ENCODE results near the gene RPL39L. TPM values are rescaled to one million over a fixed set of nuclear protein-coding genes. Genes with fewer than 3 reads are reported as not detected.
"Not testable (repeated sequence)": the region's sequence is repeated elsewhere in the genome, so short reads cannot be mapped to it uniquely, and the experiment has no call there.

RPL39L gene
- total RNA-seq, 3 donors from 2014 or later: 1.4 to 5.8 (median 2.9) TPM

DNA sequence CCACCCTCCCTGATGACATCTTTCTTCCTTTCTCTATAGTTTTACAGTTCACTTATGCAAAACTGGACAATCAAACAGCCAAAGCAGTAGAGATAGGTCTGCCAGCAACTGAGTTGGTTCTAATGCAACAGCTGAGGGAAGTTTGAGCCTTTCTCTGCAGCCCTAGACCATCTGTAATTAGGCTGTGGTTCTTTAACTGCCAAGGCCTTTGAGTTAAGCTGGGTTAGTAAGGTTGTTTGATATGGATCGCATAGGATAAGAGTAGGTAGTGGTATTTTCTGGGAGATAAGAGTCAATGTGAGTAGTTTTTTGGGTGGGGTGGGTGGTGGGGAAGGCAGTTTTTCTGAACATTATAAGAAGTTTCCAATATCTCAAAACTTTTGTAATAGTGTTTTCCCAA, 3.0 kb downstream of the RPL39L start:
- Histone ChIP-seq H3K9me3 (no peaks in the 10 kb centered on the region), H3K4me1 (ENCODE audit: low read depth) (no peaks in the 10 kb centered on the region), H3K4me3 (no peak overlapping the region), H3K36me3 (ENCODE audit: low read depth) (no peaks in the 10 kb centered on the region)
- TF ChIP-seq, protein P1, sequence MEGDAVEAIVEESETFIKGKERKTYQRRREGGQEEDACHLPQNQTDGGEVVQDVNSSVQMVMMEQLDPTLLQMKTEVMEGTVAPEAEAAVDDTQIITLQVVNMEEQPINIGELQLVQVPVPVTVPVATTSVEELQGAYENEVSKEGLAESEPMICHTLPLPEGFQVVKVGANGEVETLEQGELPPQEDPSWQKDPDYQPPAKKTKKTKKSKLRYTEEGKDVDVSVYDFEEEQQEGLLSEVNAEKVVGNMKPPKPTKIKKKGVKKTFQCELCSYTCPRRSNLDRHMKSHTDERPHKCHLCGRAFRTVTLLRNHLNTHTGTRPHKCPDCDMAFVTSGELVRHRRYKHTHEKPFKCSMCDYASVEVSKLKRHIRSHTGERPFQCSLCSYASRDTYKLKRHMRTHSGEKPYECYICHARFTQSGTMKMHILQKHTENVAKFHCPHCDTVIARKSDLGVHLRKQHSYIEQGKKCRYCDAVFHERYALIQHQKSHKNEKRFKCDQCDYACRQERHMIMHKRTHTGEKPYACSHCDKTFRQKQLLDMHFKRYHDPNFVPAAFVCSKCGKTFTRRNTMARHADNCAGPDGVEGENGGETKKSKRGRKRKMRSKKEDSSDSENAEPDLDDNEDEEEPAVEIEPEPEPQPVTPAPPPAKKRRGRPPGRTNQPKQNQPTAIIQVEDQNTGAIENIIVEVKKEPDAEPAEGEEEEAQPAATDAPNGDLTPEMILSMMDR (IDR thresholded peaks at IDR 0.05): no peak
- intact Hi-C loops (cut with DNase I, micrococcal nuclease): no loop called here
- ATAC-seq (no peak), DNase-seq (no peak)

DNA sequence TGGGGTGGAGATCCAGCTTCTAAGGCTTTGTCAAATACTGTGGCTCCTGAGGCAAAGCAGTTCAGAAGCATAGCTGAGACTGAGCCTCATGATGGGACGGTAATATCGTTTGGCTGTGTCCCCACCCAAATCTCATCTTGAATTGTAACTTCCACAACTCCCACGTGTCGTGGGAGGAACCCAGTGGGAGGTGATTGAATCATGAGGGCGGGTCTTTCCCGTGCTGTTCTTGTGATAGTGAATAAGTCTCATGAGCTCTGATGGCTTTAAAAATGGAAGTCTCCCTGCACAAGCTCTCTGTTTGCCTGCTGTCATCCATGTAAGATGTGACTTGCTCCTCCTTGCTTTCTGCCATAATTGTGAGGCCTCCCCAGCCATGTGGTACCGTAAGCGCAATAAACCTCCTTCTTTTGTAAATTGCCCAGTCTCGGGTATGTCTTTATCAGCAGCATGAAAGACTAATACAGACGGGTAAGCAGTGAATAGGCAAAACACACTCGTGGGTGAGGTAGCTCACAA, 4.1 kb downstream of the RPL39L start:
- intact Hi-C loops (cut with DNase I, micrococcal nuclease); ATAC-seq; H3K36me3 ChIP-seq (ENCODE audit: low read depth); H3K4me3 ChIP-seq; DNase-seq; H3K9me3 ChIP-seq; H3K4me1 ChIP-seq (ENCODE audit: low read depth): not testable (repeated sequence)

DNA sequence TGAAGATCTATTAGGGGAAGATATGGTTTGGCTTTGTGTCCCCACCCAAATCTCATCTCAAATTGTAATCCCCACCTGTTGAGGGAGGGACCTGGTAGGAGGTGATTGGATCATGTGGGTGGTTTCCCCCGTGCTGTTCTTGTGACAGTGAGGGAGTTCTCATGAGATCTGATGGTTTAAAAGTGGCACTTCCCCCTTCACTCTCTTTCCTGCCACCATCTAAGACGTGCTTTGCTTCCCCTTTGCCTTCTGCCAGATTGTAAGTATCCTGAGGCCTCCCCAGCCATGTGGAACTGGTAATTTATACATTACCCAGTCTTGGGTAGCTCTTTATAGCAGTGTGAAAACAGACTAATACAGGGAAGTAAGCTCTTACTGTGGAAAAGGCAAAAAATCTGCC, 6.1 kb downstream of the RPL39L start:
- DNase-seq; intact Hi-C loops (cut with DNase I, micrococcal nuclease); ATAC-seq; H3K4me1 ChIP-seq (ENCODE audit: low read depth); H3K4me3 ChIP-seq; H3K9me3 ChIP-seq; H3K36me3 ChIP-seq (ENCODE audit: low read depth): not testable (repeated sequence)

DNA sequence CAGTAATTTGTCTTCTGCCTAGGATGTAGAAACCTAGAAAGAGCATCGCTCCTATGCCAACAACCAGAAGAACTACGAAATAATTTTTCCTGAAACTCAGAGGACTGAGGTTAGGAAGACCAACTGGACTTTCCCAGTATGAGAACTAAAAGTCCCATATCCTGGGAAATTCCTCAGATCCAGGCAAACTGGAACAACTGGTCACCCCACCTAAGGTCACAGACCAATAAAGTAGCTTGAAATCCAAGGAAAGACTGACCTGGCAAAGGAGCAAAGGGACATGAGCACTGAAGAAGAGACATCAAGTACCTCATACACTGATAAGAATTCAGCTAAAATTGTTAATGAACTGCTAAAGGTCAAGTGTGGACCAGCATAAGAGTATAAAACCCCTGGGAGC, 6.6 kb downstream of the RPL39L start:
- no peaks in the 10 kb centered on the region for H3K36me3 ChIP-seq (ENCODE audit: low read depth)
- DNase-seq: no peak
- TF ChIP-seq, protein P1 (IDR thresholded peaks at IDR 0.05): no peak
- no peak for ATAC-seq
- intact Hi-C loops (cut with DNase I, micrococcal nuclease): no loop called here
- H3K4me3 ChIP-seq: no peak overlapping the region
- H3K4me1 ChIP-seq (ENCODE audit: low read depth): no peaks in the 10 kb centered on the region
- no peaks in the 10 kb centered on the region for H3K9me3 ChIP-seq

DNA sequence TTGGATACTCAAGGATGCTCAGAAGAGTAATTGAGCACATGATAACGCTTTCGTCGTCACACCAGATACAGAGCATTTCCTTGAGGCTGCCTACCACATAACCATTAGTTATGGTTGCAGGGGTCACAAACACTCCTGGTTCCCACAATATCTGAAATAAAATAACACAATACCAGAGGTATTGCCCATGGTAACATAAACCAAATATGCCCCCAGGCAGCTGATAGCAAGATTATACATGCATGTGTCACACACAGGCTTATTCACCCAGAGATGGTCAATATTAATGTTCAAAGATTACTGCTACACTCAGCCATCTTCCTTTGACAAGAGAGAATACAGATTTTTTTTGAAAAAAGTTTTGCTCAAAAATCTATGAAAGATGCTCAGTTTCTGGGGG, 7.3 kb downstream of the RPL39L start:
- TF ChIP-seq, protein P1 (IDR thresholded peaks at IDR 0.05): no peak
- H3K4me3 ChIP-seq: no peak overlapping the region
- DNase-seq: no peak
- H3K36me3 ChIP-seq (ENCODE audit: low read depth): no peaks in the 10 kb centered on the region
- intact Hi-C loops (cut with DNase I, micrococcal nuclease): no loop called here
- no peaks in the 10 kb centered on the region for H3K4me1 ChIP-seq (ENCODE audit: low read depth)
- no peak for ATAC-seq
- no peaks in the 10 kb centered on the region for H3K9me3 ChIP-seq

DNA sequence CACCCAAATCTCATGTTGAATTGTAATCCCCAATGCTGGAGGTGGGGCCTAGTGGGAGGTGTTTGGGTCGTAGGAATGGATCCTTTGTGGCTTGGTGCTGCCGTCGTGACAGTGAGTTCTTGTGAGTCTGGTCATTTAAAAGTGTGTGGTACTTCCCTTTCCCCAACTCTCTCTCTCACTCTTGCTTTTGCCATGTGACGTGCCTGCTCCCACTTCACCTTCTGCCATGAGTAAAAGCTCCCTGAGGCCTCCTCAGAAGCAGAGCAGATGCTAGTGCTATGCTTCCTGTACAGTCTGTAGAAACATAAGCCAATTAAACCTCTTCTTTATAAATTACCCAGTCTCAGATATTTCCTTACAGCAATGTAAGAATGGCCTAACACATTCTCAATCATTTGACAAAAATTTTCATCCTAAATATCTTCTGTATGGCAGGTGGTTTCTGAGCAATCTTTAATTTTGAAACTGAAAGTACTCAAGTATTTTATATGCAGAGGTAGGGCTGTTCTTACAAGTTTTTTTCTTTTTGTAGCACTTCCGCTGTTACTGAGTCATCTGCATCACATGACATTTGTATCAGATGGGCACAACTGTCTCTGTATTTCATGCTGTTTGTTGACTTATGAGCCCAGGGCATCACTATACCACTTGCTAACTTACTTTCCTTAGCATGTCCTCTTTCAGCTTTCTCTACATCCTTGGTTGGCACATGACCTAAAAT, 8.8 kb downstream of the RPL39L start:
- ATAC-seq (peak; percentile 97), DNase-seq (peak in 2 of 3 donors; percentile 24 to 25)
- Histone ChIP-seq H3K9me3 (no peaks in the 10 kb centered on the region), H3K4me1 (ENCODE audit: low read depth) (no peaks in the 10 kb centered on the region), H3K36me3 (ENCODE audit: low read depth) (no peaks in the 10 kb centered on the region), H3K4me3 (no peak overlapping the region)
- TF ChIP-seq, protein P1 (IDR thresholded peaks at IDR 0.05): no peak
- intact Hi-C loops (cut with DNase I, micrococcal nuclease): no loop called here
